SHP77 (cell line): ENCODE measurements around the gene TAS2R4.
"Not testable (repeated sequence)": the region's sequence is repeated elsewhere in the genome, so short reads cannot be mapped to it uniquely, and the experiment has no call there.

ENCODE experiments used
- DNase-seq, 2 experiments: peaks; one replicate each; lab custom pipeline; 2025; lab: John Stamatoyannopoulos, UW

TAS2R4 gene

GRCh38 chr7:141776374-141776773 is at the start of gene TAS2R4:
Gene TAS2R4 (plus strand): TSS chr7:141776674. CDS start chr7:141778489, 1,815 bp downstream.
- DNase-seq = no peak

- no peak for DNase-seq
Measured at GRCh38 chr7:141729020-141729419, 47.5 kb upstream of the TAS2R4 start.

DNA sequence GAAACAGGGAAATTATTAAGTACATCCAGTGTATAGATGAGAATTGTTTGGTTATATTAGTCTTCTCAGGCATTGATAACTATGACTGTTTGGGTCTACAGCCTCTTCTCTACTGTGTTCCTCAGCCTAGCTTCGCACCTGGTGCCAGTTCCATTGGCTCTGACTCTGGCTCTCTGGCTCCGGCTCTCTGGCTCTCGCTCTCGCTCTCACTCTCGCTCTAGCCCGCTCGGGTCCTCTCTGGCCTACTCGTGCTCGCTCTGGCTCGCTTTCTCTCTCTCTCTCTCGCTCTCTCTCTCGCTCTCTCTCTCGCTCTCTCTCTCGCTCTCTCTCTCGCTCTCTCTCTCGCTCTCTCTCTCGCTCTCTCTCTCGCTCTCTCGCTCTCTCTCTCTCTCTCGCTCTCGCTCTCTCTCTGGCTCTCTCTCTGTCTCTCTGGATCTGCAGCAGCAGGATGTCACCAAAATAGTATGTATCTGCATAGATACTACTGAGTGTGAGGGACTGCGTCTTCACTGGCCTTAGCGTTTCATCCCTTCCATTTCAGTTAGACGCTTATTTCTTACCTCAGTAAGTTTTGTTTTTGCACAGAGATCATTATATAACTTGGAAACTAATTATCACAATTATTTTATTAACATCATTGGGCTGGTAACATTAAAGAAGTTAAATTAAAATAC is 44.9 kb upstream of the TAS2R4 start:
- DNase-seq = no peak

- DNase-seq = peak in 1 of 2 experiments; percentile 15
Measured at GRCh38 chr7:141737118-141737835, 39.2 kb upstream of the TAS2R4 start.

GRCh38 chr7:141737836-141738591 is 38.5 kb upstream of the TAS2R4 start, which contains the start of gene SSBP1:
Gene SSBP1 (plus strand): TSS chr7:141738358. CDS start chr7:141739167, 809 bp downstream.
- peak; percentile 92 to 96 for DNase-seq

DNA sequence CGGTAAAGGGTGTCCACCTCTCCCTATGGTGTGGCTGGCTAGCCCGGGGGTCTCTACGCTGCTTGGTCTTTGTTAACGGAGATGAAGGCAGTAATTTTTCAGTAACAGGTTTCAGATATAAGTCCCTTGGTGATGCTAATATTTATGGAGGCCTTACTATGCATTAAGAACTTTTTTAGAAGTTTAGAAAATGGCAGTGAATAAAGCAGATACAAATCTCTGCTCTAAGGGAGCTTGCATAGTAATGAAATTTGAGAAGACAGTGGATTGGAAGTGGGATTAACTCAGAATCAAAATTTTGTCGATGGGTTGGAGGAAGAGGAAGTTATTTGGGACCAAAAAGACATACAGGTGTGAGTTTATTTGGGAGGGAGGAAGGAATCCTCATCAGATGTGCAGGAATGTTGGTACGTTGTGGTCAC is 37.9 kb upstream of the TAS2R4 start:
- no peak for DNase-seq

- no peak for DNase-seq
Measured at GRCh38 chr7:141739250-141739649, 37.2 kb upstream of the TAS2R4 start.

GRCh38 chr7:141742229-141742628 is 34.2 kb upstream of the TAS2R4 start:
- no peak for DNase-seq

DNA sequence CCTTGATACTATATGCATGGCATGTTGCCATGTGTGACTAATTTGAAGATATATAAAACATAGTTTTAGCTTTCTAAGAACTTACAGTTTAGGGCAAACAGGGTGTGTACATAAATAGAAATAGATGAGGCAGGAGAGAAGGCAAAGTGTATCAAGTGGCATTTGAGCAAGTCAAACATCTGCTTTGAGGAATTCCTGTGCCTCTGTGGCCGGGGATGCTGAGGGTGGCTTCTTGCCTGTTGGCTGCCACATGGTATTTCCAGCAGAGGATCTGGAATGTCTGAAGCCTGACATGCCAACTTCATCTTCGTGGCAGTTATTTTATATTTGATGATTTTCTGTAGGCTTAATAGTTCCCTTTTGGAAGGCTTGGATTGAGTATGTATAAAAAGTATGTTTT is 32.3 kb upstream of the TAS2R4 start:
- no peak for DNase-seq

- no peak for DNase-seq
Measured at GRCh38 chr7:141748396-141748795, 28.1 kb upstream of the TAS2R4 start.

DNA sequence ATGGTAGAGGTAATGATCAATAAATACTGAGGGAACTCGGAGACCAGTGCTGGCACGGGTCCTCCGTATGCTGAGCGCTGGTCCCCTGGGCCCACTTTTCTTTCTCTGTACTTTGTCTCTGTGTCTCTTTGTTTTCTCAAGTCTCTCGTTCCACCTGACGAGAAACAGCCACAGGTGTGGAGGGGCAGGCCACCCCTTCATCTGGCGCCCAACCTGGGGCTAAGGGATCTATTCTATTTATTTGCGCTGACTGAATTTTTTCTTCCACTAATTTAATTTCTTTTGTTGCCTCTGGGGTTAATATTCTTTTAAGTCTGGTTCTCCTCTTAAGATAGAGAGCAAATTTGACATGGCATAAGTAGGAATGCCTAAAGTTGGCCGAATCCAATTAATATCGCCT is 24.6 kb upstream of the TAS2R4 start:
- not testable (repeated sequence) for DNase-seq

DNA sequence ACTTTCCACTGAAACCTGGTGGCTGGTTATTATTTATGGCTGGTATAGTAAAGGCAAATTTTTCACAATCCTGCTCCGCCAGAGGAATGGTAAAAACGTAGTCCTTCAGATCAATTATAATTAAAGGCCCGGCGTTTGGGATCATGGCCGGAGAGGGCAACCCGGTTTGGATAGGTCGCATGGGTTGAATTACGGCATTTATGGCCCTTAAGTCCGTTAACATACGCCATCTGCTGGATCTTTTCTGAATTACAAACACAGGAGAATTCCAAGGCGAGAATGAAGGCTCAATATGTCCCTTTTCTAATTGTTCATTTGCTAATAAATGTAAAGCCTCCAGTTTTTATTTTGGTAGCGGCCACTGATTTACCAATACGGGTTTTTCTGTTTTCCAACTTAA is 23.8 kb upstream of the TAS2R4 start:
- DNase-seq = peak in 1 of 2 experiments; percentile 5

DNA sequence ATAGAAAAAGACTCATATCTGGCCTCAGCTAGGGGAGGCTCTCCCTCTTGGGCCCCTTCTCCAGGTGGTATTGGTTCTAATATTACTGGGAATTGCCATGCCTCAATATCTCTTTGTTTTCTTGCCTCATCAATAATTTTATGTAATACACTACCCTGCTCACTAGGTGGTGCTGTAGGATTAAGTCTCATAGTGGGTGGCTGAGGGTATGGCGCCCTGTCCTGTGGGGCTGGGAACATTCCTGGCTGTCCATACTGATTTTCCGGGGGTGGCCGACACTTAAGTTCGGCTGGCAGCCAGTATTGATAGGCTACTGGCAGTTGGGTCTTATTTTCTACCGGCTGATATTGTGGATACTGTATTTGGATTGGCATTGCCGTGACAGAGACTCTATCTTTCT is 21.5 kb upstream of the TAS2R4 start:
- DNase-seq = peak; percentile 22 to 35

GRCh38 chr7:141763797-141764196 is 12.7 kb upstream of the TAS2R4 start, which contains the start of gene TAS2R3:
Gene TAS2R3 (plus strand): TSS chr7:141764097. CDS start chr7:141764159, 62 bp downstream.
- DNase-seq = no peak

GRCh38 chr7:141770083-141770583 is 6.3 kb upstream of the TAS2R4 start:
- not testable (repeated sequence) for DNase-seq

DNA sequence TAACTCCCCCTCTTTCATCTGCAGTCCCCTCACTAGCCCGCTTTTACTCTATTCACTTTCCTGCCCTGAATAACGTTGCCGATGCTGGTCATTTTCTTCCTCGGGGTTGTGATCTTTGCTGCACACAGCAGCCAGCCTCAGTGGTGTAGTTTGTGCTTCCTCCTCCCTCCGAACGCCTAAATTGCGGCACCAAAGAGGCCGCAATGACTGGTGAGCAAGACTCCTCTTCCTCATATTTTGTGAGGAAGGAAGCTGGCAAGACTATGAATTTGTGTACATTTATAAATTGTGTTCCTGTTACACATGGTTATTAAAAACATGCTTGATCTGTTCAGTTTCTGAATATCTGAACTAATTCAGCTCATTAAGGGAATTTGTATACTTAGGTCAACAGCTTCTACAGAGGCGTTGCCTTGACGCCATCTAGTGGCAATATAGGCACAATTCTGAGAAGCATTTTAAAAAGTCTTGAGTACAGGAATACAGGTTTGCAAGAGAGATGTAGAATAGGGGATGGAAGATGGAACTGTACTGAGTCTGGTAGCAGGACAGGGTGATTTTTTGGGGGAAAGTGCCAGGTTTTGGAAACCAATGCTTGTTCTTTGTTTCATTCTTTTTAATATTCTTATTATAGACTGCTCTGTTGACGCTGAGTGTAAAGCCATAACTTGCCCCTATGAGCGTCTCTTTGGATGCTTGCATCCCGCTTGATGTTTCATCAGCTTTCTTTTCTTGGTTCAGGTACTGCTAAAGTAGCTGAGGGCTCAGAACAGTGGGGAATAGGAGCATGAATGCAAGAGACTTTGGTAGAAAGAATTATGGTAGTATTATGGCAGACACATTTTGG is 9.5 kb downstream of the TAS2R4 start:
- DNase-seq = peak; percentile 49 to 68

GRCh38 chr7:141788296-141788695 is 11.8 kb downstream of the TAS2R4 start:
- DNase-seq = no peak

DNA sequence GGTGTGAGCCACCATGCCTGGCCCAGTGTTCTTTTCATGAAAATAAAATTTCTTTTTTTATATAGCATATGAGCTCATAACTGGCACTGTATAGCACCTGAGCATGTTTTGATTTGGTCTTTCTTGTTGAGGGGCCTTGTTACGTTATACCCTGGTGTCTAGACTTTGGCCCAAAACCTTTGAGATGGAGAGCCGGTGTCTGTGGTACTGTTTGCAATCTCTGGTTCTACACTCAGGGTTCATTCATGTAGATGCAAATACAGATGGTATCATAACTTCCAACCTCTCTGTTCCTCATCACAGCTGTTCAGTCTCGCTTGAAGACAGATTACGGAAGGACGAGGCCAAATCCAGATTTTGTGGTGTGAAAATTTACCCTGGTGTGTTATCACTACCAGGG is 13.4 kb downstream of the TAS2R4 start, which contains the start of gene TAS2R5:
Gene TAS2R5 (plus strand): TSS at position 301 of the 400 bp plus-strand sequence. CDS start 145 bp downstream, outside the sequence.
- DNase-seq = no peak

DNA sequence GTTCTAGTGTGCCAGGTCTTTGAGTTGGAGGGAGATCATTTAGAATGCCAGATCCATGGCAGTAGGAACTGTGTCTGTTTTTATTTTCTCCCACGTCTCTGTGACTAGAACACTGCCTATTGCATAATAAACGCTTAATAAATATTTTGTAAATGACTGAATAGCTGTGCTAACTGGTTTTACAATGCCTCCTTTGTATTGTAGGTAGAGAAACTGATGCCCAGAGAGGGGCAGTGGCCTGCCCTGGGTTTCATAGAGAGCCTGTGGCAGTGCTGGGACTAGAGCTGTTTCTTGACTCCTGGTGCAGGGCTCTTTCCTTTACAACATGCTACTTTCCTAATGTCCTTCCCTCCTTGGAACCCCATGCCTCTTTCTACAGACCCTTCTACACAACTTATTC is 16.1 kb downstream of the TAS2R4 start:
- no peak for DNase-seq

DNA sequence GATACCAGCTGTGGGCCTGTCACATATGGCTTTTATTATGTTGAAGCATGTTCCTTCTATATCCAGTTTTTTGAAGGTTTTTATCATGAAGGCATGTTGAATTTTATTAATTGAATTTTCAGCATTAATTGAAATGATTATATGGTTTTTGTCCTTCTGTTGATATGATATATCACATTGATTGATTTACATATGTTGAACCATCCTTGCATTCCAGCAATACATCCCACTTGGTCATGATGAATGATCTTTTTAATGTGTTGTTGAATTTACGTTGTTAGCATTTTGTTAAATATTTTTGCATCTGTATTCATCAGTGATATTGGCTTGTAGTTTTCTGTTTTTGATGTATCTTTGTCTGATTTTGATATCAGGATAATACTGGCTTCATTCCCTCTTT is 43.6 kb downstream of the TAS2R4 start:
- no peak for DNase-seq

DNA sequence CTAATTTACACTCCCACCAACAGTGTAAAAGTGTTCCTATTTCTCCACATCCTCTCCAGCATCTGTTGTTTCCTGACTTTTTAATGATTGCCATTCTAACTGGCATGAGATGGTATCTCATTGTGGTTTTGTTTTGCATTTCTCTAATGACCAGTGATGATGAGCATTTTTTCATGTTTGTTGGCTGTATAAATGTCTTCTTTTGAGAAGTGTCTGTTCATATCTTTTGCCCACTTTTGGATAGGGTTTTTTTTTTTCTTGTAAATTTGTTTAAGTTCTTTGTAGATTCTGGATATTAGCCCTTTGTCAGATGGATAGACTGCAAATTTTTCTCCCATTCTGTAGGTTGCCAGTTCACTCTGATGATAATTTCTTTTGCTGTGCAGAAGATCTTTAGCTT is 46.0 kb downstream of the TAS2R4 start:
- not testable (repeated sequence) for DNase-seq
